Measurements from ENCODE around the gene UTS2B.

Gene UTS2B

GRCh38 chr3:191350396-191351090, 20.2 kb upstream of the UTS2B start:
- DNase-seq, result no peak

DNA sequence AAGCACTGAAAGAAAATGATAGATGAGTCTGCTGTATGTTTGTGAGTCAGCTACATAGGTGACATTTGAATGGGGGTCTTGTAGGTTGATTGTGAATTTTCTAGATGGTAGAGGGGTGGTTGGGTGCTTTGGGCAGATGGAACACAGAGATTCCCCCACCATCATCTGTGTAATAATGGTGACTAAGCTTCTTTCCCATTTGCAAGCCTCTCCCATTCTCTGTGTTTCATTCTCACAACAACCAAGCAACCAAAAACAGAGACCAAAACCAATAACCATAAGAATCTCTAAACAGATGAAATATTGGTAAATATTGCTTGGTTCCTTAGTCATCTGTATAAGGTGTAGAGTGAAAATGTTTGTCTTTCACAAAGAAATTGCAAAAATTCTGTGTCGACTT, 17.8 kb upstream of the UTS2B start:
- no peak for DNase-seq

DNA sequence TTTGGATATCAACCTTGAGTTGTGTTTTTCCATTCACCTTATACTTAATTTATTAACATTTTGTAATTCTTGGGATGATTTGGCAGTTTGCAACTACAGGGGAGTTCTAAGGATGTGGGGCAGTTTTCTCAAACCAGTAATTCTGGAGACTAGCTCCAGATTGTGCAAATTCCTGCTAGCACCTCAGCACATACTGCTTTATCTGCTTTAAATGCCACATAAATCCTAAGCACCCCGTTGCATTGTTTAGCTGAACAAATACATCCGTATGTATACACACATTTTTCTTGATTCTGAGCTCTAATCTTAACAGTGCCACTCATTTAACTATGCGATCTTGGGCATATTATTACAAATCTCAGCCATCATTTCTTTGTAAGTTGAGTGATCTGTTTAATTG, 16.9 kb upstream of the UTS2B start:
- DNase-seq, result no peak

DNA sequence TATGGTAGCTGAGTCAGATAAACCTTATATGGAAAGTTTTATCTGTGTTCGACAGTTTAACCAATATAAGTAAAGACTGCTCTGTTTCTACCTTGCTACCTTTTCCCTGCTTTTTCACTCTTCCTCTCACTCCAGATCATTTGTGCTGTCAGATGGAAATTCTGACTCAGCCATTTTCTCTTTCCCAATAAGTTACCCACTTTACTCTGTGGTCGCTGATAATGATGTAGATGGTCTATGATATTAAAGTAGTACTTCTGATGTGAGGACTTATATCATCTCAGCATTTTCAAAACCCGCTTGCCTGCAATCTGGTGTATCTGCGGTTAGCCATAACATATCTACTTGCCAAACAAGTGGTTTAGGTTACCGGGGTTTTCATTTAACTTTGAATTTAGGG, 15.0 kb upstream of the UTS2B start:
- no peak for DNase-seq

DNA sequence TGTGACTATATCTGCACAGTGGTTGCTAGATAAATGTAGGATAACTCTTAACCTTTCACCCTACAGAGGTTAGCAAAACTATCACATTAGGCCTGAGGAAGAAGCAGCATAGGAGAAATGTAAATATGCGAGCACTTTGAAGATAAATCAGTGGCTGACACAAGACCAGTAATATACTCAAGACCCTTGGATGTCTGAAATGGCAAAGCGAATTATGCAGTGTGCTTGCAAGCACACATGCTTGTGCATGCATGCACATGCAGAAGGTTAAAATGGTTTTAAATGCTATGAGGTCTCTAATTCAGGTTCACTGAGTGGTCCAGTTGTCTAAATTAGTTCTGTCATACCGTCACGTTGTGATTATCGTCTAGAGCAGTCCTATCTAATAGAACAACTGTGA, 13.6 kb upstream of the UTS2B start:
- DNase-seq, result no peak

GRCh38 chr3:191343115-191343514, 12.8 kb upstream of the UTS2B start:
- no peak for DNase-seq

- DNase-seq, result no peak
These were observed 12.1 kb upstream of the UTS2B start for GRCh38 chr3:191342411-191342810.

DNA sequence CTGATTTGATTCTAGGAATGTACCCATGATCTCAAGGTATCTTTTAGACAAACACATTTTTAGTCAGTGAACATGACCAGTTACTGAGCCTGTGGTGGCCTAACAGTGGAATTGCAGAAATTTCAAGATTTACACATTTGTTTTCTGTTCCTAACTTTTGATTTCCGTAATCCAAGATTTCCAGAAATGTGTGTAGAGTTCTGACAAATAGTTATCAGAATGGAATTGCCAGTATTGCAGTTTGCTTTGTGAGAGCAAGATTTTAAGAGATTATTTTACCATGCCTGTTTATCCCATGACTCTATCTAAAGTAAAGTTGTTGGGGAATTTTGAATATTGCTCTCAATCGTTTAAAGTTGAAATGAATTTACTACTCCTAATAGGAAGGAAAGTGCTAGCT, 11.7 kb upstream of the UTS2B start:
- no peak for DNase-seq

DNA sequence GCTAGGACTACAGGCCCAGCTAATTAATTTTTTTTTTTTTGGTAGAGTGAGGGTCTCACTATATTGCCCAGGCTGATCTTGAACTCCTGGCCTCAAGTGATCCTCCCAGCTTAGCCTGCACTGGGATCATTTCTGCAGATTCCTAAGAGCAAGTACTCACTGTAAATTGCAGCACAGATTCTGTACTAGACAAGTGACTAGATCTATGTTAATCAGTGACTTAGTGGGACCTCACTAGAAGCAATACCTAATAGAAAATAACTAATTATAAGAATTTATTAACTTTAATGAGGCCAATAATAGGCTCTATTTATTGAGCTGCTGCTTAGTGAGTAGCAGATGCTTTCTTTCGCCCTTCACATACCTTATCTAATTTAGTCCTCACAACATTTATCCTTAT, 10.6 kb upstream of the UTS2B start:
- no peak for DNase-seq

DNA sequence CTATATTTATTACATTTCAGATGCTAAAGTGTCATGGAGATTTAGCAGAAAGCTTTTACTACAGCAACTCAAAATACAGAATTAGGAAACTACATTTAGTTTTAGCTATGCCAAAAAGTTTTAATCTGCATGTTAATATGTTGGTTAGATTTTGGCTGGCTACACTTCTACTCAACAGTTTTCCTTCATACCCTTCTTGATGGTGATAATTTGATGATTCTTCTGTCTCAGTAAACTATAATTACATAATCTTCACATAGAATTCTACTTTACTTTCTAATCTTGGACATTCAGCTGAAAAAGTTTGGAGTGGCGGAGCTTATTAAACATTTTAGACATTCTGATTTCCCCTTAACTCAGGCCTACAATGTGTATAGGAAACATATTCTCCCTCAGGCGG, 10.0 kb upstream of the UTS2B start:
- DNase-seq, result no peak

GRCh38 chr3:191339316-191339917, 9.1 kb upstream of the UTS2B start:
- DNase-seq, result no peak

DNA sequence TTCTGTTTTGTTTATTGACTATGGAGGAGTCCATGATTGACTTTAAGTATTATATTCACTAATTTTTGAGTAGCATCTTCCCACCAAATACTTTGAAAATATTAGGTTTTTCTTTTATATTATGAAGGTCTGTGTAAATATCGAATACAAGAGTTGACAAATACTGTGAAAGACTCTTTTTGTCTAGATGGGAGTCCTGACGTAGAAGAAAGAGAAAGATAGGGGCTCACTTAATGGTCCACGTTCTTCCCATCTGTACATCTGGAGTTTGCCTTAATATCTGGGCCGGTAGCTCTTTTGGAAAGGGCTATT, 7.8 kb upstream of the UTS2B start:
- DNase-seq, result no peak

DNA sequence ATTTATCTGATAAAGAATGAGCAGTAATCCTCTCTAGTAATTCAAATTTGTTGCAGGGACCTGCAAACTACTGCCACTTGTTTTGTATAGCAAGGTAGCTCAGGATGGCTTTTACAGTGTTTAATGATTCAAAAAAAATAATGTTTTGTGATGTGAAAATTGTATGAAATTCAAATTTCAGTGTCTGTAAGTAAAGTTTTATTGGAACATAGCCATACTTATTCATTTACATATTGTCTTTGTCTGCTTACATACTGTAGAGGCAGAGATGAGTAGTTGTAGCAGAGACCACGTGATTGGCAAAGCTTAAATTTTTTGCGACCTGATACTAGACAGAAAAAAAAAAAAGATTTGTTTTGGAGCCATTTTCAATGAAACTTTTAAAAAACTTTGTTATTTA, 6.5 kb upstream of the UTS2B start:
- DNase-seq, result no peak

GRCh38 chr3:191334346-191334893, 4.1 kb upstream of the UTS2B start:
- DNase-seq, result no peak

- no peak for DNase-seq
These were observed 3.1 kb upstream of the UTS2B start for GRCh38 chr3:191333298-191333880.

DNA sequence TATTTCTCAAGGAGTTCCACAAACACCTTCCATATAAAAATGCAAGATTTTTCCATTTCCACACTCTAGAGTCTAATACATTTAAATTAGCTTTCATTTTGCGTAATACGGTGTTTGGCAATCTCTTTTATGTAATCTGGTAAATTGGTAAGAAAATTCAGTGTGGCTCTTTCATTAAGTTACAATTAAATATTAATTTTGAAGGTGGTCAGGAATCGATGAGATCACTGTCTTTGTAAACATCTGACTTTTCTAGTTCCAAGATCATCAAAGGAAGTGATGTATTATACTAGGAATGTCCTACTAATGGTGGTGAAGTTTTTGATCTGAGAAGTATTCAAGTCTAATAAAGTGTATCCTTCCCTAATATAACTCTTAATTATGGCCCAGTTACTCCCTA, 1.1 kb upstream of the UTS2B start:
- no peak for DNase-seq

DNA sequence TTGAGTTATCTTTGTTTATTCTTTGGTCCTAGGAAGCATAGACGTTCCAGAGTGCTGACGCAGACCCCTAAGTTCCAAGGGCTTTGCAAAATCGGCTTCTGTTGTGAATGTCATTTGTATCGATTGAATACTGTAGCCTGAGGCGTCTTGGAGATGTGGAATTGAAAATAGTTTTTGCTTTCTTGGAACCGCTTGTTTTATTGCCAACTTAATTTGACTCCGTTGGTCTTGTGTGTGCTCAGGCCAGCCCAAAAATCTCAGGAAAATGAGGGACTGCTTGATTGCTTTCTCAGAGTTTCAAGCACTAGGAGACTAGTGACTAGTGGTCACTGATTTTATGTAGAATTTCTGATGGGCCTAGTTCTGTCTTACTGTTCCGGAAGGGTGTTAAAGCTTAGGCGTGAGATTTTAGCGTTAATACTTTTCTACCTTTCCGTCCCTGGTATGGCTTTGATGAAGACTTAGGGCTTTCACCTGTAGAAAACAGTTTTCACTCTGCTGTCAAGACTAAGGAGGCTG, 263 bp upstream of the UTS2B start:
- DNase-seq, result no peak

- peak; percentile 39 for DNase-seq
These were observed 1.2 kb downstream of the UTS2B start, which contains the start of gene CCDC50 for GRCh38 chr3:191328962-191329653. TSS of gene CCDC50 (plus strand) at chr3:191329394. CDS start at chr3:191329675, 281 bp downstream.

GRCh38 chr3:191328383-191328961, 1.9 kb downstream of the UTS2B start:
- peak; percentile 6 for DNase-seq

DNA sequence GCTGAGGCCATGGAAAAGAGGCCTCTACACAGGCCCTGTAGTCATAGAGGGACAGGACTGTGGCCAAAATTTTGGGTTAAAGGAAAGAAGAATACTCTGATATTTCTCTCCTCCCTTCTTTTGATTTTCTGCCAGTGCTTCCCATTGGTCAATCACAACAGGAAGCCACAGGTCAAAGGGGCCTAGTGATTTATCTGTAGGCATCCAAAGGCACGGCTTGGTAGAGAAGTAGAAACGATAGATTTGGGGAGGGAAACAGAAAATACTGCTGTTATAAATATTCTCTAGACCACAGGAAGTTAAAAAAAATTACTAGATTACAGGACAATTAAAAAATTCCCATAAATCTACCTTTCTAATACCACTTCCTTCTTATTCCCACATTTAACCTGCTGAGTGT, 2.8 kb downstream of the UTS2B start:
- no peak for DNase-seq

DNA sequence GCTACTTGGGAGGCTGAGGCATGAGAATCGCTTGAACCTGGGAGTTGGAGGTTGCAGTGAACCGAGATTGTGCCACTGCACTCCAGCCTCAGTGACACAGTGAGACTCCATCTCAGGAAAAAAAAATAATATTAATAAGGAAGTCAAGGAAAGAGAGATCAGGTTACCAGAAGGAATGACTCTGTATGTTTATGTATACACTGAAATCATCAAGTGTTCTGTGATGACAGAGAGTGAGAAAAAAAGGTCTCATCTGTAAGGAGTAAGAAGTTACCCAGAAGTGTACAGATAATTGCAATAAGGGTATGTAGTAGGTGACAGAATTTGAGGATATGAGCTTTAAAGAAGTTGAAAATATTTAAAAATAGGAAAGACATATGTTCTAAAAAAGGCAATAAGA, 5.4 kb downstream of the UTS2B start:
- DNase-seq, result no peak

- DNase-seq, result no peak
These were observed 9.1 kb downstream of the UTS2B start for GRCh38 chr3:191321019-191321767.

Data from stimulated activated CD4-positive, alpha-beta T cell treated with anti-CD3 and anti-CD28 coated beads, Interleukin-4, amount 100 ng/mL, for 24 hours (primary cell).